ENCODE data around the gene SMAD3.

GRCh38 chr15:67103869-67104268 lies 38.5 kb downstream of the SMAD3 start:
- TF ChIP-seq CTCF (conservative IDR thresholded peaks at IDR 0.05 in 1 of 2, IDR thresholded peaks at IDR 0.05 in 1 of 2; ENCODE audit: extremely low read depth in 1 of 2, insufficient read depth in 1 of 2, low read depth in 1 of 2, low read length in 2 of 2) (no peak), EZH2 (IDR thresholded peaks at IDR 0.05; ENCODE audit: borderline replicate concordance, low read length) (no peak)
